Inflammatory macrophage treated with lipopolysaccharide for 4 hours (primary cell): ENCODE measurements around the gene APOBEC4.
"Not testable (repeated sequence)": the region's sequence is repeated elsewhere in the genome, so short reads cannot be mapped to it uniquely, and the experiment has no call there.

Source experiments
- DNase-seq: peaks from one replicate; pipeline ENCODE4 v3.0.0-alpha.2; 2020

The APOBEC4 gene

DNA sequence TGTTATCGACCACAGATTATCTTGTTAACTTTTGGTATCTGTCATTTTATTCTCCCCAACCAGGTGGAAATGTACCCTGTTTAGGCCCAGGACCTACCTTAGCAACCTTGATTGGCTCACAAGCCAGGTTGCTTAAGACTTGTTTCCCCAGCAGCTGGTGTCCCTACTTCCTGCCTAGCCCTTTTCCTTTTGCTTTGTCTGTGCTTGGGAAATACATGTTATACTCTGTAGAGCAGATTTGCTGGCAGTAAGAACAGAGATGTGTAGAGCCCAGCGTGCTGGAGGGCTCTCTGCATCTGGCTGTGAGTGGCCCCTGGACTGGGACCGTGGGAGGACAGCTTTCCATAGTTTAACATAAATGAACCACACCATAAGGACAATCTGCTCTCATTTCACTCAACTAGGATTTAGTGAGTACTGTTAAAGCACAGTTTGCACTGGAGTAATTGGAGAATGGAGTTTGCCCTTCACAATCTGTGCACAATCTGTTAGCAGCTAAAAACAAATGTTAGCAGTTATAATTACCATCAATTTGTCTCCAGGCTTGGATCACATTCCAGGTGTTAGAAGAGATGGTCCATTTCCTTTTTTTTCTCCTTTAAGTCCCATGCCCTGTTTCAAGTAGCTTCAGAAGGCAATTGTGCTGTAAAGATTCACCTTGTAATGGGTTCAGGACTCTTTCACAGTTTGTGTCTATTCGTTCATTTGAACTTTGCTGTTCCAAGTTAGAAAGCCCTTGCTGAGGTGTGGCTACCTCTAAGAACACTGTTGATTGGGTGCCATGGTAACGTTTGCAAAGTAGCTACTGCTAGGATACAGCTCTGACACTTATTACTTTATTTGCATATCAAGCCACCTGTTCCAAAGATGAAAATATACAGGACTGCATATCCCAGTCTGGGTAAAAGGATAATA, at the start of gene APOBEC4:
Gene APOBEC4 (minus strand): TSS at position 770 of the 915 bp plus-strand sequence. CDS start 4,535 bp downstream, outside the sequence.
- peak; percentile 29 for DNase-seq

DNA sequence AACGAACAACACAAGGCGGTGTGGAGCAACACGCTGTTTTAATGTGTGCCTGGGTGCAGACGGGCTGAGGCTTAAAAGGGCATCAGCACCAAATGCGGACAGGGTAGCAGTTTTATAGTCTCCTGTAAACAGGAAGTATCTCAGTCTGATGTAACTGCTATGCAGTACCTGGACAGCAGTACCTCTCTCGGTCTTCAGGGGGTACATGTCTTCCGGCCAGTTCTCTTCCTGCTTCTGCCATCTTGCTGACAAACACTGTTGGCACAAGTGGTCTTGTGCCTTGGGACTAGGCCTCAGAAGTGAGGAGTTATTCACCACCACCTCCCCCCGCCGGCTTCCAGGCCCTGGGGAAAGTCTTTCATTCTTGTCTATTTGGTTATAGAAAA, 49.7 kb upstream of the APOBEC4 start:
- DNase-seq: no peak

DNA sequence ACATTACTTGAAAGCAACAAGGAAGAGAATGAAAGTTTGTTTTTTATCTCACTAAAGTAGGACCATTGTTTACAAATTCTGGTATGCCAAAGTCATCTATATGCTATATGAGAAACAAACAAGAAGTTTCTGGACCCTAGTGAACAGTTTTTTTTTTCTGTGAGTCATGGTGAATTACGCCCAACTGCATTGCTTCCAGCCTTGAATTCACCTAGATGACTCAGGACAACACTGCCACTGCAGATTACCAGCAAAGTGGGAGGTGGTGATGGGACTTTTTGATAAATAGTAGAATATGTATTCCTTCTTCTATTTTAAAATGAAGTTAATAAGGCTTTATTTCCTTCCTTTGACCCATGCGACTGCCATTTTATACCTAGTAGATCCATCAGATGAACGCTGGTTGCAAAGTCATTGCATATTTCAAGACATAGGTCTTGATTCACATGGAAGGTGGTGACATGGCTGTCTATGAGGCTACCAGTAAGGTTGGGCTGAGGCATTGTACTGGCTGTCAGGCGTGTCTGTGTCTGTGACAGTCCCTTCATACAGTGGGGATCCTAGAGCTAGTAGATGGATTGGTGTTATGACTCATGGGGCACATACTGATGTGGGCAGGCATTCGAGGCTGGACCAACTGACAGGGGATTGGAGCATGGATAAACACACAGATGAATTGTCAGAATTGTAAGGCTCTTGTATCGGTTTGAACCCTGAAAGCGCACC, 49.1 kb upstream of the APOBEC4 start:
- DNase-seq: no peak

DNA sequence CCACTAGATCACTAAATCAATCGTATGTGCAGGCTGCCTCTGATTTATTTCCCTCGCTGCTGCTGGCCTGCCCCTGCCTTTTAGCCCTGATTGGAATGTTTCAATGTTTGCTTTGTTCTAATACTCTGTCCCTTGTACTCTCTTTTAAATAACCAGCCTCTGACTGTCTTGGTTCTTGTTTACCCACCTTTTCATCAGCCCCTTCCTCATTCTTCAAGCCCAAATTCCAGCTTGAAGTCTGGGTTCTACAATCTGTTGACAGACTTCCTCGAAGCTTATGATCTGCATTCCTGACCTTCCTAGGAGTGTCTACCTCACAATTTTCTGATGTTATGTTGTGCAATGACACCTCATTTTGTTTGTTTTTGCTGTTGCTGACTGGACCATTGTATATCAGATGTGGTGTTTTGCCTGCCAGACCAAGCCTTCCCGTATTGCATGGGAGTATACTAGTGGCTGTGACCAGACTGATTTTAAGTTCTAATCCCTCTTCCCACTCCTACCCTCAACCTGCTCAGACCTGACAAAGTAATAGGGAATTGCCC, 46.6 kb upstream of the APOBEC4 start:
- no peak for DNase-seq

DNA sequence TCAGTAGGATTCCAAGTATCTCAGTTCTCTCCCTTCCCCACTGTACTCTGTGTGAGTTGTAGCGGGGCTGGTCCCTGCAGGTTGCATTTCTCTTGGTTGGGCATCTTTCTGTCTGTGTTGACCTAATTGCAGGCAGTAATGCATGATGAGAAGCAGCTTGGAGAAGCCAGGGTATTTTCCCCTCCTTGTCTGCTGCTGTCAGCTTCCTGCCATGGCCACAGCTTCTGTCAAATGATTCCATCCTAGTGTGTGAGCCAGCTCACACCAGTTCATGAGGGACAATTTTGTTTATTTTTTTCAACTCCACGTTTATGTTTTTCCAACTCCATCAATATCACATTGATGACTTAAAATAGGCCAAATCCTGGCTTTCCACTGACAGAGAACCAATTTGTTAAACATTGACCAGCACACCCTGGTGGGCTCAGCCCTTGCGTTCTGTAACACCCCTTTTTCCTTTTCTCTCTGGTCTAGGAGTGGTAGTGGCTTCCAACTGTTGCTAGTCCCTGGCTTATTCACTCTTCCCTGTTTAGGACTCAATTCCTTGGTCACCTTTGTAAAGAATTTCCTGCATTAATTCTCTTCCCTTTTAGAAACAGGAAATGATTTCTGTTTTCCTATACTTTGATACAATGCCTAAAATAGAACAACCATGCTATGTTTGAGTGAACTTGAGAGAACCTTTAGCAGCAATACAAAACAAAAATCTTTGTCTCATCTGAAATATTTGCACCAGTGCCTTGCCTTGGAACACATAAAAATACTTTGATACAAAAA, 44.9 kb upstream of the APOBEC4 start:
- no peak for DNase-seq

DNA sequence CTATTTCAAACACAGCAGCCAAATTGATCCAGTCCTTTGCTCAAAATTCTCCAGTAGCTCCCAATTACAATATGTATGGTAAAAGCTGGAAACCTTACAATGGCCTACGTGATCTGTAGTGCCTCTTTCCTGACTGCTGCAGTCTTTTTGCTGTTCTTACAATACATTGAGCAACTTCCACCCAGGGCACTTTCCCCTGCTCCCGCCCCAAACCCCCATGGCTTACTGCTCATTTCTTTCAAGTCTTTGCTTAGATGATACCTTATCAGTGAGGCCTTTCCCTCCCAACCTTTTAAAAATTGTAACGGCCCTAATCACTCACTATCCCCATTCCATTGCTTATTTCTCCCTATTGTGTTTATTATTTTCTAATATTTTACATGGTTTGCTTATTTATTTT, 43.9 kb upstream of the APOBEC4 start:
- DNase-seq: no peak

DNA sequence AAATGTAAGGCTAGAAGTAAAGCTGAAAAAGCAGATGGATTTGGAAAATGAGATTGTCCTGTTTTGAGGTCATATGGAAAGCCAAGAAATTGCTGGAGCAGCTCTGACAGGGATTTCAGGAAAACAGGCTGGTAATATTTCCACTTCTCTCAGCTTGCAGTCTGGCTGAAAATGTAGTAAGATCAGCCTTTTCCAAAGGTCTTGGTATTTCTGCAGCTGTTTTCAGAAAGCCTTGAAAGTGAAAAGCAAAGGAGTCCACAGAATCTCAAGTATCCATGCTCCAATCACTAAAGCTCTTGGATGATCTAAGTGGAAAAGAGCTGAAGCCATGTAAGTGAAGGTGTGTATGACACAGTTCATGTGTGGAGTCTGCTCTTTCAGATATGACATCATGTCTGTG, 41.6 kb upstream of the APOBEC4 start:
- no peak for DNase-seq

GRCh38 chr1:183694066-183694465, 41.0 kb upstream of the APOBEC4 start:
- no peak for DNase-seq

DNA sequence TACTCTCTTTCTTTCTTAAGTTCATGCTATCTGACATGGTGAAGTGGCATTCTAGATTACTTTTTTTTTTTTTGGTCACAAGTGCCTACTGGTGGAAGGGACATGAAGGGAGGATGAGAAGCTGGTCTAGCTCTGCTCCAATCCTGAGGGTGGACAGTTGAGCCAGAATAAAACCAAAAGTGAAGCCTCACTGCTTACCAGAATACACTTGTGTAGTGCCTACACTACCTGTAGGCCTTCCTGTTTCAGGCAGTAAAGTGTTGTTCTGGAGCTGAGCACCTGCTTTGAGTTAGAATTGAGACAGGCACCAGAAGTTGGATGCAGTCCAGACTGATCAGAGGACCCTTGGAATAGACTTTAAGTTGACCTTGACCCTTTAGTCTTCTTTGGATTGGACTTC, 40.4 kb upstream of the APOBEC4 start:
- no peak for DNase-seq

DNA sequence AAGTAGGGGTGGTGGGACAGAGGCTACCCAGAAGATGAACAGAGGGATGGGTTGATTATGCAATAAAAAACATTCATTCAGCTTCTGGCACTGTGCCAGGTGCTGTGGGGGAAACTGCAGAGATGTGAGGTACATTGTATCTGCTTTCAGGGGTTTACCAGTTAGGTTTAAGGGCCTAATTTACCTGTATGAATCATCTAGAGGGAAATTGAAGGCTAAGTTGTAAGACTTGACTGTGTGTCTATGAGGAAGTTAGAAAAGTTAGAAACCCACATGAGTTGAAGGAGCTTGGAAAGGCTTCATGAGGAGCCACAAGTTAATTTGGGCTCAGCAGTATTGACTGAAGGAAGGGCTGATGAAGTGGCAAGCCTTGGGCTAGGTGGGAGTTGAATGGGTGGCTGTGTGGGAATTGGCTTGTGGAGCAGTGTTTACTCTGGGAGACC, 36.7 kb upstream of the APOBEC4 start:
- no peak for DNase-seq

DNA sequence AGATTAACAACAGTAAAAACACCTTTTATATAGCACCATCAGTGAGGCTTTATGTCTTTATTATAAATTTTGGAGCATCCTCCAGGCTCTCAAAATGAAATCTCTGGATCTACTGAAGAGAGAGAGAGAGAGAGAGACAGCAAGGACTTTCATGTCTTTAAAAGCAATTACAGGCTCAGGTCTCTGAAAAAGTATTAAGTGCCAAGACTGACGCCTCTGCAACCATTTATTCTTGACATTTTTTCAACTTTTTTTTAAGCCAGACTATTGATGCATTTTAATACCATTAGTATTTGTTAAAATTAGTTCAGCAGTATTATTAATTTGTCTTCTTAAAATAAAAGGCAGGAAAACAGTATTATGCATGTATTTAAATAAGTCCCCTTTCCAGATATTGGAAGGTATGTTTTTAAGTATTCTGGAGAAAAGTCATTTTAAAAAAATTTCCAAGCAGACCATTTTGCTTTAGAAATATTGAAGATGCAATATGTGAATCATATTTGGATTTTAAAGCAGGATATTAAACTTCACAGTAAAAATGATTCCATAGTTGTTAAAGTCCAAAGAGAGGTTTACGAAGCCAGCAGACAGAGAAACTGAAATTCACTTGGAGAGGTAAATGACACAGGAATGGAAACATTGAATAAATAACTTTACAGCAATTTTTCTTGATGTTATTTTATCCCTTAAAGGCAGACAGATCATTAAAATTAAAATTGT, 35.4 kb upstream of the APOBEC4 start:
- no peak for DNase-seq

- peak; percentile 14 for DNase-seq
Observed at GRCh38 chr1:183687546-183688304, 34.6 kb upstream of the APOBEC4 start.

DNA sequence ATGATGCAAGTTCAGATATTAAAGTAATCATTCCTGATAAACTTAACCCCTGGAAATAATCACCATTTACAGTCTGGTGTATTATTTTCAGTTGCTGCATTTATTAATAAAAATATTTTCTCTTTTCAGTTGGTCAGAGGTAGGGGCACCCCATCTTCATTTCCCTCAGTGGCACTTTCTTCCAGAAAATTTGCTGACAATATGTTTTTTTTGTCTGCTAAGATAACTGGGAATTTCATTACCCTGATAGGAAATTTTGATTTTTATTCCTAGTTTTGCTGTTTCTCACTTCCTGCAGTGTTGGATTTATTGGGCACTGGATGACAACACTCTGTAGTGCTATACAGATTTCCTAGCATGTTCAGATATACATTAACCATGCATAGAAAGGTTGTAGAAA, 33.1 kb upstream of the APOBEC4 start:
- no peak for DNase-seq

- DNase-seq: peak; percentile 68
Observed at GRCh38 chr1:183685112-183685713, 32.1 kb upstream of the APOBEC4 start.

- DNase-seq: not testable (repeated sequence)
Observed at GRCh38 chr1:183679363-183679762, 26.2 kb upstream of the APOBEC4 start.

GRCh38 chr1:183678819-183679218, 25.7 kb upstream of the APOBEC4 start:
- DNase-seq: no peak

GRCh38 chr1:183676586-183677189, 23.6 kb upstream of the APOBEC4 start:
- no peak for DNase-seq

- DNase-seq: no peak
Observed at GRCh38 chr1:183675883-183676585, 22.9 kb upstream of the APOBEC4 start.

- DNase-seq: no peak
Observed at GRCh38 chr1:183675381-183675780, 22.3 kb upstream of the APOBEC4 start.

GRCh38 chr1:183674886-183675285, 21.8 kb upstream of the APOBEC4 start:
- DNase-seq: no peak
